K562 (cell line): ENCODE data around the gene MGAT4B. TPM values are rescaled to one million over a fixed set of nuclear protein-coding genes. Genes with fewer than 3 reads are reported as not detected.

ENCODE experiments used
- ATAC-seq: fragments of 200-7000 bp; cut with Tn5 transposase; 3 replicates; pipeline ENCODE4 v1.9.1; 2020; ENCODE audit warnings: moderate library complexity
- BruUV-seq: library from RNA; stranded (reverse); fragments of 400-500 nt; replicated peaks from 2 replicates; lab custom pipeline; 2021; lab: Mats Ljungman, UMichigan
- CTCF ChIA-PET: fragments of 300-600 bp; formaldehyde crosslinking; extraction: SDS; loops from one replicate; lab custom pipeline; 2021; ENCODE audit warnings: low intra/inter-chr PET ratio; lab: Yijun Ruan, JAX
- POLR2A ChIA-PET: fragments of 300-600, 350-650 bp; sonication (Branson Sonifier 250); formaldehyde crosslinking; extraction: SDS; loops from one replicate; lab custom pipeline; 2021; ENCODE audit warnings: antibody characterized with exemption, inconsistent platforms; lab: Yijun Ruan, JAX
- DNase-seq, 4 experiments: peaks; one replicate each; pipeline versions ENCODE4 v3.0.0 to v3.0.0-alpha.2; 2011 to 2018; ENCODE audit warnings: low spot score in 3 of 4, mixed read lengths in 3 of 4; ENCODE audit errors: extremely low read depth in 1 of 4
- FAIRE-seq: peaks from 2 replicates; lab custom pipeline; 2011; peaks lifted over from hg19 to GRCh38; lab: Jason Lieb, UNC
- H2AFZ ChIP-seq: 2 replicates; pipeline ENCODE4 v1.6.0; 2011; ENCODE audit warnings: low read depth, low read length, control low read depth, inconsistent platforms
- H3K27ac ChIP-seq: fragments of 200-600 bp; 3 replicates; pipeline ENCODE4 v1.8.0; 2011; ENCODE audit warnings: low read depth, mild to moderate bottlenecking, control low read depth, inconsistent platforms, low read length, moderate library complexity, mixed read lengths; ENCODE audit errors: extremely low read depth
- H3K27me3 ChIP-seq, 2 experiments: fragments of 300-600 bp in 1 of 2; 2 replicates in 1 of 2; 3 replicates in 1 of 2; pipeline versions ENCODE4 v1.6.0 to v1.8.0; 2011; ENCODE audit warnings: inconsistent platforms in 2 of 2, low read length in 2 of 2, mild to moderate bottlenecking in 1 of 2, mixed read lengths in 1 of 2, moderate library complexity in 1 of 2; ENCODE audit not compliant: control insufficient read depth in 2 of 2, insufficient read depth in 2 of 2
- H3K36me3 ChIP-seq: fragments of 300-600 bp; 3 replicates; pipeline ENCODE4 v1.8.0; 2011; ENCODE audit warnings: mild to moderate bottlenecking, low read length, inconsistent platforms; ENCODE audit not compliant: control insufficient read depth, insufficient read depth
- H3K4me1 ChIP-seq, 2 experiments: fragments of 200-600 bp in 1 of 2; replicated peaks in 1 of 2; 2 replicates in 1 of 2; 3 replicates in 1 of 2; pipeline versions ENCODE4 v1.5.1 to v1.8.0; 2011; ENCODE audit warnings: inconsistent platforms in 2 of 2, low read length in 2 of 2, mild to moderate bottlenecking in 1 of 2, mixed read lengths in 1 of 2, moderate library complexity in 1 of 2; ENCODE audit not compliant: control insufficient read depth in 2 of 2, insufficient read depth in 2 of 2
- H3K4me2 ChIP-seq: 2 replicates; pipeline ENCODE4 v1.6.1; 2011; ENCODE audit warnings: low read length, control low read depth, inconsistent platforms, mixed read lengths; ENCODE audit not compliant: insufficient read depth
- H3K4me3 ChIP-seq: fragments of 200-600 bp; sonication (generic), shearing (Covaris generic); 2 replicates; pipeline ENCODE4 v1.5.1; 2016; ENCODE audit warnings: control low read depth, inconsistent platforms
- H3K79me2 ChIP-seq: fragments of 200-600 bp; 3 replicates; pipeline ENCODE4 v1.8.0; 2011; ENCODE audit warnings: low read length, inconsistent platforms; ENCODE audit not compliant: control insufficient read depth, insufficient read depth
- H3K9ac ChIP-seq, 2 experiments: 2 replicates each; pipeline versions ENCODE4 v1.6.0 to v1.6.1; 2011; ENCODE audit warnings: low read depth in 2 of 2, low read length in 2 of 2, control low read depth in 1 of 2, inconsistent platforms in 1 of 2, mild to moderate bottlenecking in 1 of 2, mixed read lengths in 1 of 2; ENCODE audit not compliant: insufficient read depth in 1 of 2
- H3K9me1 ChIP-seq: one replicate; pipeline ENCODE4 v1.6.0; 2011; ENCODE audit warnings: inconsistent platforms, mild to moderate bottlenecking, low read length, moderate library complexity; ENCODE audit not compliant: control insufficient read depth, insufficient read depth
- H3K9me3 ChIP-seq: replicated peaks from 2 replicates; pipeline ENCODE4 v1.5.1; 2011; ENCODE audit warnings: low read depth, low read length, inconsistent platforms; ENCODE audit not compliant: control insufficient read depth, insufficient read depth
- H4K20me1 ChIP-seq: replicated peaks from 2 replicates; pipeline ENCODE4 v1.6.1; 2011; ENCODE audit warnings: low read length, inconsistent platforms, mixed read lengths; ENCODE audit not compliant: control insufficient read depth, insufficient read depth
- ELF4 ChIP-seq: fragments of 450-650 bp; formaldehyde crosslinking; IDR thresholded peaks from 2 replicates; pipeline ENCODE4 v1.4.0; 2022; ENCODE audit warnings: missing genetic modification characterization
- HLTF ChIP-seq: fragments of 450-650 bp; IDR thresholded peaks from 2 replicates; pipeline ENCODE4 v1.6.1; 2016
- POLR2AphosphoS2 ChIP-seq: IDR thresholded peaks from 2 replicates; pipeline ENCODE4 v1.6.1; 2012; ENCODE audit warnings: low read length, improper control_type of control experiment
- RB1 ChIP-seq: fragments of 450-650 bp; IDR thresholded peaks from 2 replicates; pipeline ENCODE4 v1.6.1; 2017; ENCODE audit warnings: low read depth, mild to moderate bottlenecking
- SAP30 ChIP-seq: fragments of 200-600 bp; sonication (generic); IDR thresholded peaks from 2 replicates; pipeline ENCODE4 v1.6.1; 2012; ENCODE audit warnings: borderline replicate concordance, low read depth, mild to moderate bottlenecking, moderate library complexity, low read length, control low read depth, inconsistent platforms; ENCODE audit not compliant: insufficient read depth, poor library complexity, severe bottlenecking
- TBP ChIP-seq: optimal IDR thresholded peaks from 2 replicates; pipeline ENCODE3; 2011; ENCODE audit warnings: low read depth, low read length, improper control_type of control experiment
- ZFPM2 ChIP-seq: fragments of 250-450 bp; sonication (Bioruptor Pico); IDR thresholded peaks from 2 replicates; pipeline ENCODE4 v1.5.1; 2022; ENCODE audit warnings: mild to moderate bottlenecking
- ZNF232 ChIP-seq: sonication (generic); formaldehyde crosslinking; IDR thresholded peaks from 2 replicates; pipeline ENCODE4 v1.8.0; 2022; ENCODE audit warnings: mild to moderate bottlenecking, missing genetic modification reagents
- ZNF75A ChIP-seq: fragments of 450-650 bp; formaldehyde crosslinking; IDR thresholded peaks from 2 replicates; pipeline ENCODE4 v1.4.0; 2020; ENCODE audit warnings: mild to moderate bottlenecking
- WGBS: fragments of 100-300 bp; shearing (Covaris generic); methylation state at CpG from one replicate; pipeline ENCODE4 v1.1.6; 2016; ENCODE audit warnings: low coverage, mixed read lengths; ENCODE audit not compliant: insufficient coverage; ENCODE audit errors: missing lambda C conversion rate; 5-methylcytosine and 5-hydroxymethylcytosine counted together
- in situ Hi-C: fragments of 300-500 bp; cut with MboI; formaldehyde crosslinking; loops from 4 replicates; pipeline ENCODE4 v1.15.0; 2018; ENCODE audit warnings: inconsistent platforms, mixed read lengths
- intact Hi-C: fragments of 100-400 bp; cut with micrococcal nuclease; formaldehyde crosslinking; loops from 2 replicates; pipeline ENCODE4 v1.14.2; 2022
- polyA plus RNA-seq, 8 experiments: library from polyadenylated mRNA; depleted of rRNA in 4 of 8; stranded (reverse) in 5 of 8; unstranded in 3 of 8; fragments of >200 nt; fragmentation: Nextera tagmentation in 2 of 8; fragmentation: Illumina TruSeq in 1 of 8; extraction: Ambion mirVana in 2 of 8; extraction: Trizol in 1 of 8; gene quantifications; 2 replicates each; pipeline versions ENCODE4 v1.2.1 to v1.2.3, GENCODE V29; 2011 to 2014; ENCODE audit warnings: inconsistent platforms in 1 of 8, missing spikeins in 1 of 8
- total RNA-seq, 7 experiments: library from RNA; depleted of rRNA in 6 of 7; stranded (reverse); fragments of >200 nt in 6 of 7; fragmentation: Illumina TruSeq in 2 of 7; extraction: Trizol in 2 of 7; gene quantifications; 2 replicates each; pipeline versions ENCODE4 v1.2.1 to v1.2.3, GENCODE V29; 2011 to 2021; ENCODE audit warnings: low replicate concordance in 1 of 7
- TF ChIP-seq, protein P1 (sequence below): fragments of 450-650 bp; formaldehyde crosslinking; IDR thresholded peaks from 2 replicates; pipeline ENCODE4 v1.4.0; 2022; ENCODE audit warnings: missing genetic modification characterization
- TF ChIP-seq, protein P2 (sequence below), 3 experiments: fragments of 200-800 bp in 1 of 3; fragments of 250-450 bp in 1 of 3; fragments of 450-650 bp in 1 of 3; sonication (Bioruptor Pico) in 1 of 3; sonication (Bioruptor generic) in 1 of 3; formaldehyde crosslinking in 1 of 3; IDR thresholded peaks; 2 replicates each; pipeline versions ENCODE4 v1.6.1 to v1.8.0; 2016 to 2022; ENCODE audit warnings: mild to moderate bottlenecking in 2 of 3, missing genetic modification characterization in 2 of 3, missing compliant biosample characterization in 1 of 3, moderate library complexity in 1 of 3
- TF ChIP-seq, protein P3 (sequence below): fragments of 450-650 bp; IDR thresholded peaks from 2 replicates; pipeline ENCODE4 v1.6.1; 2017; ENCODE audit warnings: antibody characterized with exemption

The MGAT4B gene
- total and polyA plus RNA-seq, 9 of the 15 experiments (the other 6 are each of a cell fraction or from before 2014, with no cell fraction given) = 0.34 to 133 (median 75.4) TPM

DNA sequence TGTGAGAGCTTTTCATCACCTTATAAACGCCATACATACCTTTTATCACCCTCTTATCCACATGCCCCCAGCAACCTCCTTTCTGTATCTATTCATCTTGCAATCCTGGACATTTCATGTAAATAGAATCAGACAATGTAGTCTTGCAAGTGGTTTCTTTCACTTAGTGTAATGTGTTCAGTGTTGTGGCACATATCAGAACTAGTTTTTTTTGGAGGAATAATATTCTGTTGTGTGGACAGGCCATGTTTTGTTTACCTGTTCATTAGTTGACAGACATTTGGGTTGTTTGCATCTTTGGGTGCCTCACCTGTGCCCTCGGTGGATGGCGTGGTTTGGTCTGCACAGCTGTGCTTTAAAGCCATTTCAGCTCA lies 15.4 kb upstream of the MGAT4B start (continued):
- TF ChIP-seq, protein P1, sequence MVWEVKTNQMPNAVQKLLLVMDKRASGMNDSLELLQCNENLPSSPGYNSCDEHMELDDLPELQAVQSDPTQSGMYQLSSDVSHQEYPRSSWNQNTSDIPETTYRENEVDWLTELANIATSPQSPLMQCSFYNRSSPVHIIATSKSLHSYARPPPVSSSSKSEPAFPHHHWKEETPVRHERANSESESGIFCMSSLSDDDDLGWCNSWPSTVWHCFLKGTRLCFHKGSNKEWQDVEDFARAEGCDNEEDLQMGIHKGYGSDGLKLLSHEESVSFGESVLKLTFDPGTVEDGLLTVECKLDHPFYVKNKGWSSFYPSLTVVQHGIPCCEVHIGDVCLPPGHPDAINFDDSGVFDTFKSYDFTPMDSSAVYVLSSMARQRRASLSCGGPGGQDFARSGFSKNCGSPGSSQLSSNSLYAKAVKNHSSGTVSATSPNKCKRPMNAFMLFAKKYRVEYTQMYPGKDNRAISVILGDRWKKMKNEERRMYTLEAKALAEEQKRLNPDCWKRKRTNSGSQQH (CRISPR knock-in tag) = no peak
- no peak for TF ChIP-seq ELF4 (CRISPR knock-in tag)
- 0 out of 2 replicates have a peak, but pooled peaks have one; percentile 51 for TF ChIP-seq POLR2AphosphoS2
- no peak for TF ChIP-seq ZNF232 (CRISPR knock-in tag)
- no peak for TF ChIP-seq ZFPM2 (CRISPR knock-in tag)

DNA sequence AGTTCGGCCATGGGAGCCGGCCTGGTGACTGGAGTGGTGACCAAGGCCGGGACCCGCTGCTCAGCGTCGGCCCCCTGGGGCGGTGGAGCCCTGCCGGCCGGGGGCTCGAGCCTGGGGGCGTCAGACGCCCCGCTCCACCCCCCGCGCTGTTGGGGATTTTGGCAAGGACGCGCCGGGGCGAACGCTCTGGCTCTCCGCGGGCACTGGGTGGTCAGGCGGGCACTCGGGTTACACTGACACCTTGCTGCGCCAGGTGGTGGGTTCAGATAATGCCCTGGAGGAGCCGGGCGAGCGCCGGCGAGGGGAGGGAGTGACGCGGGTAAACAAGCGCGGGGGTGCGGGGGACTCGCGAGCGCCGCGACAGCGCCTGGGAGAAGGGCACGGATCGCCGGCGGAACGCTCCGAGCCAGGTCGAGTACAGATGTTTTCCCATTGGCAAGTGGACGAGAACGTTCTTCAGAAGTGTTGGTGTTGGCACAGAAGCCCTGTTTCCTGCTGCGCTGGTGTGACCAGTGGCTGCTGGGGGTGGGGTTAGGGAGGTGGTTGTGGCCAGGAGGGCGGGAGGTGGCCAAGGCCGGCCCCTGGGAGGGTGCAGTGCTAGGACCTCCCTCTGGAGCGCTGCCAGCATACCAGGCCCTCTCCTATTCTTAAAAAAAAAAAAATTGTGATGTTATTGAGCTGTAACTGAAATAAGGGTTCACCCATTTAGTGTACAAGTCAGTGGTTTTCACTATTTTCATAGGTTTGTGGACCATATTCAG lies 14.8 kb upstream of the MGAT4B start:
- Histone ChIP-seq H3K9ac (peak overlapping the region; percentile 96 to 97), H3K36me3 (peaks cover 51% of the 10 kb centered on the region; the same call in 2 of the 3 replicates), H3K27ac (peak overlapping the region; percentile 98), H3K4me1 (peaks cover 37 to 75% of the 10 kb centered on the region in 2 experiments), H3K4me2 (peak overlapping the region; percentile 87), H2AFZ (peak overlapping the region; percentile 46), H3K27me3 (no peaks in the 10 kb centered on the region), H3K9me3 (no peaks in the 10 kb centered on the region), H3K9me1 (peaks cover 12% of the 10 kb centered on the region), H3K4me3 (peak overlapping the region; percentile 100), H3K79me2 (peaks cover 68% of the 10 kb centered on the region), H4K20me1 (peaks cover 30% of the 10 kb centered on the region)
- intact Hi-C loops (loop anchor here (1.0 to 5.0 kb wide), 3 partner anchors 36 to 199 kb away; partner anchors contain the start of genes HNRNPH1 and MRNIP), in situ Hi-C loops (no loop called here)
- ATAC-seq (peak; percentile 79), DNase-seq (peak; percentile 81 to 95 (median 88)), FAIRE-seq (peak; percentile 75)
- ChIA-PET CTCF (interaction anchor here (0.7 kb wide), 2 partner anchors 59 to 183 kb away, joined by 3 to 5 read pairs; no protein-coding TSS in a partner anchor), POLR2A (interaction anchor here (0.6 to 3.5 kb wide), 12 partner anchors 9 to 89 kb away, joined by 3 to 30 read pairs (median 4); partner anchors contain the start of gene MAML1)
- BruUV-seq = no TSS peak
- WGBS = 1% methylated on average over 53 of the region's 54 CpGs
- TF ChIP-seq, protein P2, sequence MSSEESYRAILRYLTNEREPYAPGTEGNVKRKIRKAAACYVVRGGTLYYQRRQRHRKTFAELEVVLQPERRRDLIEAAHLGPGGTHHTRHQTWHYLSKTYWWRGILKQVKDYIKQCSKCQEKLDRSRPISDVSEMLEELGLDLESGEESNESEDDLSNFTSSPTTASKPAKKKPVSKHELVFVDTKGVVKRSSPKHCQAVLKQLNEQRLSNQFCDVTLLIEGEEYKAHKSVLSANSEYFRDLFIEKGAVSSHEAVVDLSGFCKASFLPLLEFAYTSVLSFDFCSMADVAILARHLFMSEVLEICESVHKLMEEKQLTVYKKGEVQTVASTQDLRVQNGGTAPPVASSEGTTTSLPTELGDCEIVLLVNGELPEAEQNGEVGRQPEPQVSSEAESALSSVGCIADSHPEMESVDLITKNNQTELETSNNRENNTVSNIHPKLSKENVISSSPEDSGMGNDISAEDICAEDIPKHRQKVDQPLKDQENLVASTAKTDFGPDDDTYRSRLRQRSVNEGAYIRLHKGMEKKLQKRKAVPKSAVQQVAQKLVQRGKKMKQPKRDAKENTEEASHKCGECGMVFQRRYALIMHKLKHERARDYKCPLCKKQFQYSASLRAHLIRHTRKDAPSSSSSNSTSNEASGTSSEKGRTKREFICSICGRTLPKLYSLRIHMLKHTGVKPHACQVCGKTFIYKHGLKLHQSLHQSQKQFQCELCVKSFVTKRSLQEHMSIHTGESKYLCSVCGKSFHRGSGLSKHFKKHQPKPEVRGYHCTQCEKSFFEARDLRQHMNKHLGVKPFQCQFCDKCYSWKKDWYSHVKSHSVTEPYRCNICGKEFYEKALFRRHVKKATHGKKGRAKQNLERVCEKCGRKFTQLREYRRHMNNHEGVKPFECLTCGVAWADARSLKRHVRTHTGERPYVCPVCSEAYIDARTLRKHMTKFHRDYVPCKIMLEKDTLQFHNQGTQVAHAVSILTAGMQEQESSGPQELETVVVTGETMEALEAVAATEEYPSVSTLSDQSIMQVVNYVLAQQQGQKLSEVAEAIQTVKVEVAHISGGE (CRISPR knock-in tag; IDR thresholded peaks at IDR 0.05) = no peak
- TF ChIP-seq TBP = peak; percentile 64
- no peak for TF ChIP-seq ZNF75A
- TF ChIP-seq, protein P3, sequence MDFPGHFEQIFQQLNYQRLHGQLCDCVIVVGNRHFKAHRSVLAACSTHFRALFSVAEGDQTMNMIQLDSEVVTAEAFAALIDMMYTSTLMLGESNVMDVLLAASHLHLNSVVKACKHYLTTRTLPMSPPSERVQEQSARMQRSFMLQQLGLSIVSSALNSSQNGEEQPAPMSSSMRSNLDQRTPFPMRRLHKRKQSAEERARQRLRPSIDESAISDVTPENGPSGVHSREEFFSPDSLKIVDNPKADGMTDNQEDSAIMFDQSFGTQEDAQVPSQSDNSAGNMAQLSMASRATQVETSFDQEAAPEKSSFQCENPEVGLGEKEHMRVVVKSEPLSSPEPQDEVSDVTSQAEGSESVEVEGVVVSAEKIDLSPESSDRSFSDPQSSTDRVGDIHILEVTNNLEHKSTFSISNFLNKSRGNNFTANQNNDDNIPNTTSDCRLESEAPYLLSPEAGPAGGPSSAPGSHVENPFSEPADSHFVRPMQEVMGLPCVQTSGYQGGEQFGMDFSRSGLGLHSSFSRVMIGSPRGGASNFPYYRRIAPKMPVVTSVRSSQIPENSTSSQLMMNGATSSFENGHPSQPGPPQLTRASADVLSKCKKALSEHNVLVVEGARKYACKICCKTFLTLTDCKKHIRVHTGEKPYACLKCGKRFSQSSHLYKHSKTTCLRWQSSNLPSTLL = no peak
- TF ChIP-seq HLTF = no peak
- TF ChIP-seq SAP30 = peak; percentile 20
- TF ChIP-seq RB1 = 0 out of 2 replicates have a peak, but pooled peaks have one; percentile 18
